Amniotic stem cell (primary cell): Measurements from ENCODE around the gene NPAS3.

Experiments used
- DNase-seq: peaks from one replicate; lab custom pipeline; 2025; lab: John Stamatoyannopoulos, UW

NPAS3 gene

DNA sequence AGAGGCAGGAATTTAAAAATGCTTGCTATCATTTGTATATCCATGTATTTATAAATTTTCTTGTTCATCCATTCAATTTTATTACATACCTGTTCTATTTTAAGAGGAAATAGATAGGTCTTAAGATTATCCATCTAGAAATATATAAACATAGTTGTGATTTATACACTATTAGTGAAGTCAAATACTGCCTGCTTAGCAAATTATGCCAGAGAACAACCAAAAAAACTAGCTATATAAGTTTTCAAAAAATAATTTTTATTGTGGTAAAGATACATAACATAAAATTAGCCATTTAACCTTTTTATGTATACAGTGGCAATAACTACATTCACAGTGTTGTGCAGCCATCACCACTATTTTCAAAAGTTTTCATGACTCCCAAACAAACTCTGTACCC lies 237.3 kb downstream of the NPAS3 start:
- no peak for DNase-seq

DNA sequence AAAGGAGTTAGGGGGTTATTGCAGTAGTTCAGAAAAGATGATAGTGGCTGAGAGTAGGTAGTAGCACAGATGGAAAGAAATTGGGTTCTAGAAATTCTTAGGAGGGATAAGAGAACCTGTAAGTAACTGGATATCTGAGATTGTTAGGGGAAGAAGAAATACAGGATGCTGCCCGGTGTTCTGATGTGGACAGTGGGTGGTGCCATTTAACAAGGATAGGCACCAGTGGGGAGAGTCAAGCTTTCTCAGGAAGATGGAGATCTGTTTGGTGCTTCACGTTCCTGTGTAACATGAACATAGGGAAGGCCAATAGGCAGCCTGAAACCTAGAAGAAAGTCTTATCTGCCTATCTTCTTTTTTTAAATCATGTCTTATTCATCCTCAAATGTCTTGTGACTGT lies 245.9 kb downstream of the NPAS3 start:
- DNase-seq, result no peak

DNA sequence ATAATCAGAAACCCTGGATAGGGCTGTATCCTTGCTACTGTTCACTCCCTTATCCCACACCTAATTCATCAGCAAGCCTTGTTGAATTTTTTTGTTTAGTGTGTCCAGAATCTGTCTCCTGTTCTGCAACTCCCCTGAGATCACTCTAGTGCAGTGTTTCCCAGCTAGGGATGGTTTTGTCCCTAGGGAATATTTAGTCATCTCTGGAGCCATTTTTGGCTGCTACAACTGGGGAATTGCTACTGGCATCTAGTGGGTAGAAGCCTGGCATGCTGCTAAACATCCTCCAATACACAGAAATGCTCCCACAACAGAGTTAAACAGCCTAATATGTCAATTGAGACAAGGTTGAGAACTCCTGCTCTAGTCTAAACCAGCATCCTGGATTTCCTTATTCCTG lies 248.0 kb downstream of the NPAS3 start:
- no peak for DNase-seq

DNA sequence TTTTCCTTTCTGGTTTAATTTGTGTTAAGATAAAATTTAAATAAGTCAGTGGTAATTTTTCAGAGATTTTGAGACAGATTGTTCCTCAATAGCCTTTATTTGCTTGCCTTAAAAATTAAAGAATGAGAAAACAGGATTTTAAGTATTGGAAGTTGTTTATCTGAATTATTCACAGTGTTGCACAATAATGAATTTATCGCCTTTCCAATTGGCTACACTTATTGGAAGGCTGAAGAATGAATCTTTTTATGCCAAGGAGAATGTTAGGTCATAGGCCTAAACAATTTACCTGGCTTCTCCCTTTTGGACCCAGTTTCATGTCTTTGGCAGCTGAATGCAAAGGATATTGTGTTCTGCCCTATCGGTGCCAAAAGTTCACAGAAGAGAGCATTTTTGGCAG lies 250.2 kb downstream of the NPAS3 start:
- DNase-seq, result no peak

DNA sequence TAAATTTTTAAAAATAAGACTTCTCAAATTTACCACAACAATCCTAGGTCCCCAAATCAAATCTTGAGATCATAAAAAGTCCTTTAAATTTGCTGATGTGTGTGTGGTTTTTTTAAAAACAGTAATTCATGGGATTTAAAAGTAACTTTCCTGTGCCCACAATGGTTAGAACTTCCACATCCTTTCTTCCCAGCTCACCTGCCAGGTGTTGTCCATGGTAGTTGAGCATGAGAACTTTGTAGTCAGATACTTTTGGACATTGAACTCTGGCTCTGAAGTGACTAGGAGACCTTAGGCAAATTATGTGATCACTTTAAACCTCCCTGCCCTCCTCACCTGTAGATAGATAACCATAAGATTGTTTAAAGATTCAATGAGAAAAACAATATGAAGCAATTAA lies 253.2 kb downstream of the NPAS3 start:
- DNase-seq, result no peak

DNA sequence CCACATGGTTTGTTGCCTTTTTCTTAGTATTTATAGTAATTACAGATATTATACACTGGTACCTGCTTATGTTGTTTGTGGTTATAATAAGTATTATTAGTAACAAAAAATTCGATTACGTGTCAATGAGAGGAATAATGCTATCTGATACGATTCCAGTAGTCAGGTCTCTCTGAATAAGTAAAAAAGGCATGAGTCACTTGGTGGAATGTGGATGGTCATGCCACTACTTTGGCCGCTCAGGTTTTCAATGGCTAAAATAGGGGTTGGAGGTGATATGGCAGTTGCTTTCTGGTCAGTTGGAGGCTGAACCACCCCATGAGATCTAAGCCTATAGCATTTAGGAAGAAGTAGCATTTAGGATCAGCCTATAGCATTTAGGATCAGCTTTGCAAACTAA lies 255.9 kb downstream of the NPAS3 start:
- DNase-seq, result no peak

DNA sequence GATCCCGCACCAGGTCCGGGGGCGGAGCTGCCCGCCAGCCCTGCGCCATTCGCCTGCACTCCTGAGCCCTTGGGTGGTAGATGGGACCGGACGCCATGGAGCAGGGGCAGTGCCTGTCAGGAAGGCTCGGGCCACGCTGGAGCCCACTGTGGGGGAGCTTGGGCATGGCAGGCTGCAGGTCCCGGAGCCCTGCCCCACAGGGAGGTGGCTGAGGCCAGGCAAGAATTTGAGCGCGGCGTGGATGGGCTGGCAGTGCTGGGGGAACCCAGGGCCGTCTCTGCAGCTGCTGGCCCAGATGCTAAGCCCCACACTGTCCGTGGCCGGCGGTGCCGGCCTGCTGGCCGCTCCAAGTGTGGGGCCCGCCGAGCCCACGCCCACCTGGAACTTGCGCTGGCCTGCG lies 260.0 kb downstream of the NPAS3 start:
- no peak for DNase-seq

DNA sequence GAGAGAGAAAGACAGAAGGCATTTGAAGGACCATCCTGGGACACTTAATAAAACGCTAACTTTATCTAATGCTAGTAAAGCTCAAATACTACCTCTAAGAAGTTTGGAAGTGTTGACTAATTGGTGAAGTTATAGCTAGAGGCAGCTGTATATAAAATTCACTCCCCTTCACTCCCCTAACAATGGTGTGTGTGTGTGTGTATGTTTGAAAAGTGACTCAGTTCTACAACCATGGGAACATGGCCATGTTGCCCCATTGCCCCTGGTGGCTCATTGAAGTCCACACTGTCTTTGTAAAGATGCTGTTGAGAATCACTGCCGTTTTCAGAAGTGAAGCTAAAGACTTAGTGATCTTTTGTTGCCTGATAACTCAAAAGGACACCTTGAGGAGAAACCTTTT lies 262.4 kb downstream of the NPAS3 start:
- no peak for DNase-seq

DNA sequence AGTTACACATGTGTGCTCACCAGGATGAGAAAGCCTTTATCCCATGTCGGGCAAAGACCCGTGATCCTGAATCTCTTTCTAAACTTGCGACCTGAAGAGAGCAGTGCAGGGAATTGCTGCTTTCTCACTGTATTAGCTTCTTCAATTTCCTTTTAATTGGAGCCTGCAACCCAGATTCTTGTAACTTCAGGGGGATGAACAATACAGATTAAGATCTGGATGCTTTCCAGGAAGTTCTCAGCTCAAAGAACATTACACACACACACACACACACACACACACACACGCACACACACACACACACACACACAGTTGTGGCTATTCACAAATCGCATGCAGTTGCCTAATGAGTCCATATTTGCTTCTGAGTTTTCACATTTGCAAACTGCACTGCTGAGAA lies 268.3 kb downstream of the NPAS3 start:
- no peak for DNase-seq

DNA sequence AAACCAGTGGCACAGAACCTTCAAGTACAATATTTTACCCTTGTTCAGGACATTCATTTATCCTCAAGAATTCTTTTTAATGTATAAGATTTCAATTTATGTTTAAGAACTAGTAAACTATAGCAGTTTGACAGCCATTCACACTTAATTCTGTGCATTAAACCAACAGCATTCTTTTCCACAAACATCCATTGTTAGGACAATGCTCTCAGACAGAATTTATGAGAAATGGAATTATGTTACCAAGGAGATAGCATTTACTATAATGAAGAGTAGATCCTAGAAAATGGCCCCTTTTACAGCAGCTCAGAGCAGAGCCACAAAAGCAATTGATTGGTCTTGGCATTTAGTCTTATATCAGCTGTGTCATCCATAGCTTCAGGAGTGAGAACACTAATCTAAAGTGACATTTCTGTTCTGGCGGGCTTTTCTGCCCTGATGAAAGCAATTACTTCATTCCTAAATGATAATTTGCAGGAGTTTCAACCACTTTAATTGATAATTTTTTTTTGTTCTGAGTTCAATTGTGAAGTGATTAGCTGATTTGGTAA lies 268.9 kb downstream of the NPAS3 start:
- DNase-seq, result no peak

DNA sequence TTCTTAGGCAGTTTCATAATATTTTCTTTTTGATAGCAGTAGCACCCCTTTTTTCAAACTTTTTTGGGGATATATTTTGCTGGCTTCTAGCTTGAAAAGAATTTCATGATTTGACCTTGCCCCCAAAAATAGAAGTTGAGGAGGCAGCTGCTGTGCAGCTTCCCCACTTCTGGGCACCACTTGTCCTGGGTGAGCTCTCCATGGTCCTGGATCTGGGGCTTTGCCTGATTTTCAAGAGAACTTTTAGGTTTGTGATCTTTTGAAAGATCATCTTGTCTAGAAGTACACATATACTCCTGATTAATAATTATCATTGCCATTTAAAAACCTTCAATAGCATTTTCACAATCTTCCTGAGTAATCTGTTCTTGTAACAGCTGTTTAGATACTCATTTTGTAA lies 271.6 kb downstream of the NPAS3 start:
- no peak for DNase-seq

DNA sequence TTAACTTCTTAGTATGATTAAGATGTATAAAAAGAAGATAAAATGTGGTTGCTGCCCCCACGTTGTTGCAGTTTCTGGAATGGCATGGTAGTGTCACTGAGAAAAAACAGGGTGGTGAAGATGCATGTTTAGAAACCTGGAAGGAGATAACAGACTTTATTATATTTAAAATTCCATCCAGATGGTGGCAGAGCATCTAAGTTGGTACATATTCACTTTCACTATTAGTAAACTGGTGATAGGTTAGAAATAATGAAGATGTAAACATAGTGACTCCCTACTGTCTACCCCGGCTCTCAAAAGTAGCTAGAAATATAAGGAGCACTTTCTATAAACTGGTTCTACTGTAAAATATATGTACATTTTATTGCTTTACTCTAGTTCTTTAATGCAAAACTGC lies 279.3 kb downstream of the NPAS3 start:
- DNase-seq, result no peak

DNA sequence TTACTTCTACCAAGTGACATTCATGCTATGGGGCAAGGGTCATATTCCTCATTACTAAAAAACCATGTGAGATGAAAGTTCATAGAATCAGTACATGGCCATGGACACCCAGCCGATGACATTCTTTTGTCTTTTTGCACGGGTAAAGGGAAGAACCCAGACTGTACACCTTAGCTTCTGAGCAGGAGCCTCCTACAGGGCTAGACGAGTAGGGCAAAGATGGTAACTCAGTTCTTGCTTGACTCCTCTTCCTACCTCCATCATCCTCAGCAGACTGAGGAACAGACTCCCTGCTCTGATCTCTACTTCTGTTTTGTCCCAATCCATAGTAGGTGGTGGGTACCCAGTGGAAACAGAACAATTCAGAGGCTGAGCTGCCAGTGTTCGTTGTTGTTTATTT lies 281.3 kb downstream of the NPAS3 start:
- DNase-seq, result no peak

DNA sequence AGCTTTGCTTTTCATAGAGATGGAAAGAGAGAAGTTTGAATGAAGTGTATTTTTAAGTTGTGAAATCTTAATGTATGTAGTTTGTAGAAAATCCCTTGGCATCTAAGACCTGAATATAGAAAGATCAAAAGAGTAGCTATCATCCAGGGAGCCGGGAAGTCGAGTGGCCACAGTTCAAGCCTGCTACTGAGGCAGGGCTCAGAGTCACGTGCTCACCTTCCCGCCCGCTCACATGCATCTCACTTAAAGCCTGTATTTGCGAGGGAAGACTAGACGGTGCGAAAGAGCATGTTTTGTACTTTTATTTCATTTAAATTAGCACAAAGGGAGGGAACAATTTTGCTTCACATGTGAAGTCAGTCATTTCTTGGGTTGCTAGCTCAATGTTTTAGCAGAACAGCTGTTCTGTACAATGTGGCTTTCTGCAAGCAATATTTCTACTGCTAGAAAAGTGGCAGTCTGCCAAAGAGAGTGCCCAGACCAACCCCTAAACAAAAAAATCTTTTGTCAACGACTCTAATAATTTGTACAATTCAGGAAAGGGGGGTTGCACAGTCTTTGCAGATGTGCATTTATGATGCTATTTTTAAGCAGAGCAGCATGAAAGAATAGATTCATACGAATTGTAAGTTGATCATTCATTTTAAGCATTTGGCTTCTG lies 290.7 kb downstream of the NPAS3 start:
- DNase-seq, result no peak

DNA sequence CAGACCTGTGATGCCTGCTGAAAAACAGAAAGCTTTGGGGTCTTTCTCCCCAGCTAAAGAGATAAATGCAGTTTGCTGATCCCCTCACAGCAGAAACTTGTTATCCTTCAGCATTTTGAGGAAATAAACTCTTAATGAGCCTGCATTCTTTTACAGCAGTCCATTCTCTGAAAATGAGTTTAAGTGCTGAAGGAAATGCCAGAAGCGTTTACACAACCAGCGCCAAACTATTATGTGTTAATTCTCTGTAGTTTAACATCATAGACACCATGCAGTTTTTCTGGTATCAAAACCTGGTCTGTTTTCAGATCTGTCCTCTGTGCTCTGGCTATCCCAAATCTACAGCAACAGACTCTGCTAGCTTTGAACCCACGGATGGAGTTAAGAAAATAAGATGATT lies 291.3 kb downstream of the NPAS3 start:
- no peak for DNase-seq

DNA sequence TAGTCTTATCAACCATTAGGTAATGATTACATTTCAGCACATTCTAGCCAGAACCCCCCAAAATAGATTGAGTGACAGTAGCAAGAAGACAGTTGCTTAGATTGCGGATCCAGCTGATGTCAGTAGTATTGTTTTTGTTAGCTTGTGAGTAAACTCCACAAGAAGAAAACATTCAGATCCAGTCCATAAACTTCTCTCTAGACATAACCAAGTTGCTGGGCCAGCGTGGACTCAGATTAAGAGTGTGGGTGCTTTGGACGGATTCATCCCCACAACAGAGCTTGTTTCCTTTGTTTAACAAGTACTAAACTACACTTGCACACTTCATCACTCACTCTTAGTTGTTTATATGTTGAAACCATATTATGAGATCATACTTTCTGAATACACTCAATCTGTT lies 293.4 kb downstream of the NPAS3 start:
- DNase-seq, result no peak

DNA sequence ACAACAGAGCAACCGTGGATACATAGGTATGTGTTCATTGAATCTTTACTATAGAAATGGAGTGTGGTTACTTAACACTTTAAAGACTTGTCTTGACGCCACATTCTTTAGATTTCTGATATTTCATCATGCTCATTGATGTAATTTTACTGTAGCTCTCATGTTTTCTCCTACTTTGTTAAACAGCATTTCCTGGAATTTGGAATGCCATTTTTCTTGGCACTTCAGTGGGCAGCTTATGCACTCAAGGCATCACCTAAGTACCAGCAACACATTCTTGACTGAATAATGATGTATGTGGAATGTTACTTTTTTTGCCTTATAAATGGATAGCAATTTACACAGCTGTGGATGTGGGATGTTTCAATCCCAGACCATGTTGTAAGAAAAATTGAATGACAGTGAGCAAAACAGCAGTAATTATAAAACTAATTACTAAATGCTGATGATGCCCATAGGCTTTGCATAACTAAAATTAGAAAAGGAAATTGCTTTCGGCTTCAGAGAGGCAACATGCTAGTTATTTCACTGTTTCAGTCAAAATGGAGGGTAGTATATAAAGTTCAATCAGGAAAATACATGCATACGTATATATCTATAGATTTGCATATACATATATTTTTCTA lies 298.5 kb downstream of the NPAS3 start:
- no peak for DNase-seq

DNA sequence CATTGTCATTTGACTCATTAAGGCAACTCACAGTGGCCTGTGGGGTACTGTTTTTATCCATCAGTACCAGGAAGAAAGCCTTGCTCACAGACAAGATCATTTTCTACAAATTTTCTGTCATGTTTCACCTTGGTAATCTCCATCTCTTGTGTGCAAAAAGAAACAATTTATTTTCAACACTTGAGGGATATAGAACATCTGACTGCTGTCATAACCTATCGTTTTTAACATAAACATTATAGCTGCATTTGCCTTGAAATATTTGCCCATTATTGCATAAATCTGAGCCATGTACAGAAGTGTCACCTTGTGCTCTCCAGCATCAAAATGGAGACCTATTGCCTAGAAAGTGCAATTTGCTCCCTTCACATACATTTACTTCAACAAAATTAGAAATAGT lies 300.8 kb downstream of the NPAS3 start:
- DNase-seq, result no peak

DNA sequence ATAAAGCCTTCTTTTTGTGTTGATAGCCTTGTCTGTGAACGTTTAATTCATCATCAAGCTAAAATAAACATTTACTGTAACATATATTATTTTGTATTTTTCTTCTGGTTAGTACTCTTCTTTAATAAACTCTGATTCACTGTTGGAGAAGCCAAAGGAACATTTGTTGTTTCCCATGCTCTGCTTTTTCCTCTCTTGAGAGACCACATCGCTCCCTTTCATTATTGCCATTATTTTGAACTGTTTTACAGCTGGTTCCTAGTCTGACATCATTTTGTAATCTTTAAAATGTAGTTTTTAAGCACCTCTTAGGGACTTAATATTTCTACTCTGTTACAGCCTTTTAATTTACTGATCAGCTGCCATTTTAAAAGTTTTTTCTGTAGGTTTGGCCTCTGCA lies 301.8 kb downstream of the NPAS3 start:
- DNase-seq, result no peak

DNA sequence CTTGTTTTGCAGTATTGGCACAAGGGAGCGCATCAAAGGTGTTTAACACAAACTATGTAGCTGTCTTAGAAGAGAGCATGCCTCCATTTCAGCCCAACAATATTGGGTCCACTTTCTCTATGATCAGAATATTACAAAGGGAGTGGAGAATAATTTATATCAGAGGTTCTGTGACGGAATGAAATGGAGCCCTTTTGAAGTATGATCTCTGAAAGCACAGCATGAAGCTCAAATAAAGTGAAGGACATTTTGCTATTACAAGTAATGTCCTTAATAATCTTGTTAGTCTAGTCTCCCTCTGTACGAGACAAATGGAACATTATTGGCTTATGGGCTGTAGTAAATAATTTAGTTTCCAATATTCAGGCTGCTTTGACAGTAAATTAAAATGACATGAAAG lies 302.7 kb downstream of the NPAS3 start:
- no peak for DNase-seq

DNA sequence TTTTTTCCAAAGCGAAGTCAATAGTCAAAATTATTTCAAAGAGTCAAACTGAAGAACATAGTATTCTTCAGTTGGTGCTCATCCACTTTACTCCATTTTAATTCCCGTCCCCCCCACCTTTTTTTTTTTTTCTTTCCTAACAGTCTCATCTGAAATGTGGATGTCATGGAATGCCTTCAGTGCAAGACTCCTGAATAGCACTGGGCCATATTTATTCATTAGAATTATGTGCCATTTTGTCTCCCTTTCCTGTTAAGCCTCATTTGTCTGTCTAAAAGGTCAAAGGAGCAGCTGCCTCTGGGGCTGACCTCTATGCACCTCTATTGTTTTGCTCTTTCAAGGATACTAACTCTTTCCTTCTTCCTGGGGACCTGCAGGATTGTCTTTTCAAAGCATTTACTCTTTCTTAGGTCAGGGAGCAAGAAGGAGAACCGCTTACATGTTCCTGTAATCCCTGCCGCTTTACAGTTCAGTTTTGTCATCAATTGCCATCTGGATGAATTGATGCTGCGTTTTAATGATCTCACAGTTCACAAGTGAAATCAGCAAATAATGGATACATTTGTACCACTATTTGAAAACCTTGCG lies 310.6 kb downstream of the NPAS3 start:
- no peak for DNase-seq

DNA sequence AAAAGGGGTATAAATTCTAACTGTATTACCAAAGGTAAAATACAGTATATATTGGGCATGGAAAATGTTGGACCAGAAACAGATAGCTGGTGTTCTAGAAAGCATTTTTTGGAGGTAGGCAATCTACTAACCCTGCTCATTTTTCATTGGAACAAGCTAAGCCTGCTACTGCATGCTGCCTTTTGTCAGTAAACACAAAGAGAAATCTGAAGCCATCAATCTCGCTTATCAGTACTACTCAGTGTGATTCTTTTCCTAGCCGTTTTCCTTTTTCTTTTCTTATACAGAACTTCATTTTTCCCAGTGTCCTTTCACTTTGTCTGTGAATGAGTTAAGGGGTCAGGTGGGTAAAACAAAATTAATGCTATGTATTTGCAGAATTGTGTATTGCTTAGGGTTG lies 312.3 kb downstream of the NPAS3 start:
- no peak for DNase-seq

DNA sequence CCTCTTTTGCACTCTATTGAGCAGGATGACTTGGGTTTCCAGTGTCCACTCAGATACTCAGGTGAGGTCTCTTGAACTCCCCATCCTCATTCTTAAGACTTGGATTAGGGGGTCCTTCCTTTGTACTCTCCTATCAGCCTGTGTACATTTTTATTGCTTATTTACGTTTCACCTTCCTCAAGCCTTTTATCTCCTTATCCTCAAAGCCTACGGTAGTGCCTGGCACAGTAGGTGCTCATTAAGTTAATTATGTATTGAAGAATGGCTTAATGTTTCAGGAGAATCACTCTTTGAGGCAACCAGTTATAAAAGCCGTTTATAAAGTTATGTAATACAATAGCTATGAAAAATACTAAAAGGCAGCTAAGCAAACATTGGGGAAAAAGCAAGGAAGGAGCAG lies 315.7 kb downstream of the NPAS3 start:
- DNase-seq, result no peak
